Large intestine (tissue), 12 donors: ENCODE measurements around the gene SLC39A11. TPM values are rescaled to one million over a fixed set of nuclear protein-coding genes. Genes with fewer than 3 reads are reported as not detected.

Experiments used
- DNase-seq, 2 donors: peaks; one replicate each; pipeline versions ENCODE4 v3.0.0 to v3.0.0-alpha.2; 2013
- H3K27ac ChIP-seq: one replicate; pipeline ENCODE4 v1.5.1; 2013; ENCODE audit warnings: low read length
- H3K27me3 ChIP-seq: 2 replicates; pipeline ENCODE4 v1.6.1; 2013; ENCODE audit warnings: low read length; ENCODE audit not compliant: control insufficient read depth, insufficient read depth
- H3K36me3 ChIP-seq: 2 replicates; pipeline ENCODE4 v1.6.1; 2013; ENCODE audit warnings: low read length; ENCODE audit not compliant: control insufficient read depth, insufficient read depth
- H3K4me1 ChIP-seq: one replicate; pipeline ENCODE4 v1.6.1; 2013; ENCODE audit warnings: low read length; ENCODE audit not compliant: control insufficient read depth, insufficient read depth
- H3K4me3 ChIP-seq: one replicate; pipeline ENCODE4 v1.5.1; 2013; ENCODE audit warnings: low read length
- H3K9me3 ChIP-seq: one replicate; pipeline ENCODE4 v1.6.1; 2013; ENCODE audit warnings: mild to moderate bottlenecking, low read depth, low read length, moderate library complexity; ENCODE audit not compliant: control insufficient read depth
- WGBS: methylation state at CpG from one replicate; pipeline ENCODE4 v1.1.5; 2013; ENCODE audit warnings: low lambda C conversion rate; ENCODE audit not compliant: insufficient coverage; 5-methylcytosine and 5-hydroxymethylcytosine counted together
- long read RNA-seq, 11 donors: transcript quantifications; one replicate each; lab custom pipeline, GENCODE V29; 2026
- polyA plus RNA-seq: library from polyadenylated mRNA; unstranded; fragments of 120-200 nt; gene quantifications from one replicate; pipeline ENCODE4 v1.2.1, GENCODE V29; 2013

The SLC39A11 gene, protein sequence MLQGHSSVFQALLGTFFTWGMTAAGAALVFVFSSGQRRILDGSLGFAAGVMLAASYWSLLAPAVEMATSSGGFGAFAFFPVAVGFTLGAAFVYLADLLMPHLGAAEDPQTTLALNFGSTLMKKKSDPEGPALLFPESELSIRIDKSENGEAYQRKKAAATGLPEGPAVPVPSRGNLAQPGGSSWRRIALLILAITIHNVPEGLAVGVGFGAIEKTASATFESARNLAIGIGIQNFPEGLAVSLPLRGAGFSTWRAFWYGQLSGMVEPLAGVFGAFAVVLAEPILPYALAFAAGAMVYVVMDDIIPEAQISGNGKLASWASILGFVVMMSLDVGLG
- polyA plus RNA-seq, result 46.2 TPM
- long read RNA-seq, donor 1, partial matches to known transcripts, result 0 of 2 reads
- long read RNA-seq, donor 1, other reads (novel, unspliced or antisense), result 0 of 2 reads
- long read RNA-seq, donor 2, transcript SLC39A11-201 (10 exons, 2,737 nt), result major isoform, 5 of 5 reads
- long read RNA-seq, donor 2, partial matches to known transcripts, result 0 of 5 reads
- long read RNA-seq, donor 2, other reads (novel, unspliced or antisense), result 0 of 5 reads
- long read RNA-seq, donor 3, result 0 reads
- long read RNA-seq, donor 4, partial matches to known transcripts, result 0 of 1 reads
- long read RNA-seq, donor 4, other reads (novel, unspliced or antisense), result 0 of 1 reads
- long read RNA-seq, donor 5, partial matches to known transcripts, result 0 of 2 reads
- long read RNA-seq, donor 5, other reads (novel, unspliced or antisense), result 0 of 2 reads
- long read RNA-seq, donor 6, partial matches to known transcripts, result 0 of 6 reads
- long read RNA-seq, donor 6, other reads (novel, unspliced or antisense), result 0 of 6 reads
- long read RNA-seq, donor 7, partial matches to known transcripts, result 0 of 1 reads
- long read RNA-seq, donor 7, other reads (novel, unspliced or antisense), result 0 of 1 reads
- long read RNA-seq, donor 8, partial matches to known transcripts, result 0 of 4 reads
- long read RNA-seq, donor 8, other reads (novel, unspliced or antisense), result 0 of 4 reads
- long read RNA-seq, donor 9, partial matches to known transcripts, result 0 of 6 reads
- long read RNA-seq, donor 9, other reads (novel, unspliced or antisense), result 0 of 6 reads
- long read RNA-seq, donor 10, transcript SLC39A11-201 (10 exons, 2,737 nt), result major isoform, 7 of 11 reads
- long read RNA-seq, donor 10, partial matches to known transcripts, result 0 of 11 reads
- long read RNA-seq, donor 10, other reads (novel, unspliced or antisense), result 0 of 11 reads
- long read RNA-seq, donor 11, transcript SLC39A11-201 (10 exons, 2,737 nt), result major isoform, 5 of 6 reads
- long read RNA-seq, donor 11, partial matches to known transcripts, result 0 of 6 reads
- long read RNA-seq, donor 11, other reads (novel, unspliced or antisense), result 0 of 6 reads

DNA sequence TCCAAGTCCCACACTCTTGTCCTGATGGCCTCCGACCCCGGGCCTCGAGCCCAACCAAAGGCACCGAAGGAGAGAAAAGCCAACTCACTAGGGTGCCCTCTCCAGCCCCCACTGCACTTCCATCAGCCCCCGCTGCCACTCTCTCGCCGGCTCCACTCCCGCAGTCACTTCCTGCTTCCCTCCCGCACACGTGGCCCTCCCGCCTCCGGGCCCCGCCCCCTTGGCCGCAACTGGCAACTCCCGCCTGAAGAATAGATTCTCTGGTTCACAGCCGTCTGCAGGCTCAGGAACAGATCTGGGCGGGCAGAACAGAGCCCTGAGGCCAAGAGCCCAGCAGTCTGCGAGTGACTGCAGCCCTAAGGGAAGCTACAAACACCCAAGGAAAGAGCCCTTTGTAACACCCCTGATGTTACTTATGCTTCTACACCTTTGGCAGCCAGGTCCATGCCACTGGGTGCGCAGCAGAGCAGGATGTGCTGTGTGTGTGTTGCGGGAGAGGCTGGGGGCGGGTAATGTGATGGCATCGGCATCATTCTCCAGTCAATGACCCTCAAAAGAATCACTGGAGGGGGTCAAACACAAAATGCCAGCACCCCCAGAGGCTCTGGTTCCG is at the start of gene SLC39A11:
Gene SLC39A11 (minus strand): TSS at position 166 of the 613 bp plus-strand sequence. CDS start 3,924 bp downstream, outside the sequence.
- peak within 1 kb of the TSS; percentile 69 for H3K4me3 ChIP-seq
- H3K27ac ChIP-seq, result peak within 1 kb of the TSS; percentile 51
- H3K9me3 ChIP-seq, result no peaks in the 10 kb centered on the region
- 80% methylated on average over 1 of the region's 23 CpGs for WGBS
- peaks cover 4% of the 10 kb centered on the region for H3K4me1 ChIP-seq
- peaks cover 3% of the 10 kb centered on the region for H3K36me3 ChIP-seq
- H3K27me3 ChIP-seq, result peaks cover 4% of the 10 kb centered on the region
- DNase-seq, result peak; percentile 93 to 95

DNA sequence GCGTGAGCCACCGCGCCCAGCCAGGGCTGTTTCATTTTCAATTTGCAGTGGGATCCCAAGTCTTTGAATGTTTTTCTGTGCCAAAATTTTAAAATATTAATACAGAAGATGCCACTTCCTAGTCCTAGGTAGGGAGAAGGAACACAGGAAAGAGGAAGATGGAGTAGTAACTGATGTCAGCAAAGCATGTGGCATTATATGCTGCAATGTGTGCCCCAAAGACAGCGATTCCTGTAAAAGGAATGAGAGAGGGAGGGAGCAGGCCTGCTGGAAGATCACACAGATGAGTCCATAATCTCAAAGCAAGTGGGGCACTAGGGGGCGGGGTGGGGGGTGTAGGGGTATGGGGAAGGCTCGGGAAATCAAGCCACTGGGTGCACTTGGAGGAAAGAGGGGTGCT is 48.9 kb upstream of the SLC39A11 start:
- no CpG with 5 or more reads among the region's 6 CpGs for WGBS
- no peak for DNase-seq
- H3K27ac ChIP-seq, result no peak overlapping the region
- peaks cover 13% of the 10 kb centered on the region for H3K27me3 ChIP-seq
- no peaks in the 10 kb centered on the region for H3K36me3 ChIP-seq
- H3K4me1 ChIP-seq, result no peaks in the 10 kb centered on the region
- H3K9me3 ChIP-seq, result no peaks in the 10 kb centered on the region
- H3K4me3 ChIP-seq, result no peak overlapping the region

DNA sequence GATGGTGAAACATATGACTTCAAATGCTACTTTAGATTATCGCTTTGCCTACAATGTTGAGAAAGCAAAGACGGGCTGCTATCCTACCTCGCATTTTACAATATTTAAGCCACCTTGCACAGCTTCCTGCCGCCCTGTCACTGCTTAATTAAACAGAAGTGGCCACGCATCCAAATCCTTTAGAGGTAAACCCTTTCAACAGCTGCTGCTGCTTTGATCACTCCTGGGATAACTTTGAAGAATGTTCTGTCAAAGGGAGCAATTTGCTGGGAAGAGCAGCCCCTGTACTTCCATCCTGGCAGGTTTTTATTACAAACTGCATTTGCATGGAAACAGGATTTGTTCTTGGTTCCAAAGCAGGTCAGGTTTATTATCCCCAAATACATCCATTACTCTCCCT is 48.1 kb upstream of the SLC39A11 start:
- peaks cover 13% of the 10 kb centered on the region for H3K27me3 ChIP-seq
- DNase-seq, result no peak
- H3K27ac ChIP-seq, result no peak overlapping the region
- WGBS, result no CpG with 5 or more reads among the region's 5 CpGs
- H3K36me3 ChIP-seq, result no peaks in the 10 kb centered on the region
- H3K4me1 ChIP-seq, result no peaks in the 10 kb centered on the region
- no peak overlapping the region for H3K4me3 ChIP-seq
- no peaks in the 10 kb centered on the region for H3K9me3 ChIP-seq

DNA sequence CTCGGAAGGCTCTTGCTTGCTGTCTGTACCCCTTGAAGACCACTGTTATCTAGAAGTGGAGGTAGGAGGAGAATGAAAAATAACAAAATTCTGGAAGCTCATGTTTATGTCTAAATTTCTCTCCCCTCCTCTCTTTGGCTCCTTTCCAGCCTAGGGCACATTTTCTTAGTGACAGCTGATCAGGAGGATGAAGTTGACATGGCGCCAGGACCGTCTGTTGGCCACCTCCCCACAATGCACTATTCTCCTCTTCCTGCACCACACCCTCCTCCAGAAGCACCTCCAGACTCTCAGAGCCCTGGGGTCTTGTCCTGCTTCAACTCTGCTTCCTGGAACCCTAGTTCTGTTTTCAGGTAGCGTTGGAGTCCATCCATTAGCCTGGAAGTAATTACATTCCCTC is 46.8 kb upstream of the SLC39A11 start:
- no CpG with 5 or more reads among the region's 4 CpGs for WGBS
- Histone ChIP-seq H3K9me3 (no peaks in the 10 kb centered on the region), H3K36me3 (no peaks in the 10 kb centered on the region), H3K27ac (no peak overlapping the region), H3K4me3 (no peak overlapping the region), H3K4me1 (no peaks in the 10 kb centered on the region), H3K27me3 (peaks cover 13% of the 10 kb centered on the region)
- no peak for DNase-seq

DNA sequence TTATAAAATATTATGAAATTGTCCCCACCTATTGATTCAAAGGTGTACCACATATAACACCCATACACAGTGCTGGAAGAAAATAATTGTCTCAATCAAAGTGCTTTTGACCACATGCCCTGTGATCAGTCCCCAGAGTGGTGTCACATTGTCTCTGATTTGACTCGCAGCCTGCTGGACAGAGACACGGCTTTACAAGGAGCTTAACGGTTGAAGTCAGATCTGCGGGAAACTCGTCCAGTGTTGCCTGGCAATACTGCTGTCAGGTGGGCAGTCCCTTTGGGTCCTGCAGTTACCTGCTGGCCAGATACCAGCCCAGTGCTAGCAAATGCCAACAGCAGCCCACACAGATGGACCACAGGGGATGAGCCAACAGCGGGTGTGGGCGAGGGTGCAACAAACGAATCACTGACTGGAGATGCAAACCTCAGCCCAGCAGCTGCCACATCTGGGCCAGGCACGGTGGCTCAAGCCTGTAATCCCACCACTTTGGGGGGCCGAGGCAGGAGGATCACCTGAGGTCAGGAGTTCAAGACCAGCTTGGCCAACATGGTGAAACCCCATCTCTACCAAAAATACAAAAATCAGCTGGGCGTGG is 46.2 kb upstream of the SLC39A11 start:
- no peak overlapping the region for H3K4me3 ChIP-seq
- no peak overlapping the region for H3K27ac ChIP-seq
- no peak for DNase-seq
- H3K9me3 ChIP-seq, result no peaks in the 10 kb centered on the region
- H3K27me3 ChIP-seq, result peaks cover 13% of the 10 kb centered on the region
- H3K36me3 ChIP-seq, result no peaks in the 10 kb centered on the region
- WGBS, result no CpG with 5 or more reads among the region's 11 CpGs
- no peaks in the 10 kb centered on the region for H3K4me1 ChIP-seq

DNA sequence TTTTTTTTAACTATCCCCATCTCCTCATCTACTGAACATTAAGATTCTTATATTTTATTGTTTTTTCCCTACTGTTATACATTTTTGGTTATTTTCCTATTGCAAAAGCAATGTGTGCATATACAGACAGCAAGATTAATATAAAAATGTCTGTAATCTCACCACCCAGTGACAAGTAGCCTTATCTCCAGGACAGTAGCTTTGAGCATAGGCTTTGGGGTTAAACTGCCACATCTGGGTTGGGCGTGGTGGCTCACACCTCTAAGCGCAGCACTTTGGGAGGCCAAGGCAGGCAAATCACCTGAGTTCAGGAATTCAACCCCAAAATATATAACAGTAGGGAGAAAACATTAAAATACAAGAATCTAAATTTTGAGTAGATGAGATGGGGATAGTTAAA is 44.9 kb upstream of the SLC39A11 start:
- Histone ChIP-seq H3K4me1 (no peaks in the 10 kb centered on the region), H3K9me3 (no peaks in the 10 kb centered on the region), H3K27me3 (peaks cover 13% of the 10 kb centered on the region), H3K27ac (no peak overlapping the region), H3K36me3 (no peaks in the 10 kb centered on the region), H3K4me3 (no peak overlapping the region)
- whole genome bisulfite sequencing, result no CpG with 5 or more reads among the region's 2 CpGs
- no peak for DNase-seq

DNA sequence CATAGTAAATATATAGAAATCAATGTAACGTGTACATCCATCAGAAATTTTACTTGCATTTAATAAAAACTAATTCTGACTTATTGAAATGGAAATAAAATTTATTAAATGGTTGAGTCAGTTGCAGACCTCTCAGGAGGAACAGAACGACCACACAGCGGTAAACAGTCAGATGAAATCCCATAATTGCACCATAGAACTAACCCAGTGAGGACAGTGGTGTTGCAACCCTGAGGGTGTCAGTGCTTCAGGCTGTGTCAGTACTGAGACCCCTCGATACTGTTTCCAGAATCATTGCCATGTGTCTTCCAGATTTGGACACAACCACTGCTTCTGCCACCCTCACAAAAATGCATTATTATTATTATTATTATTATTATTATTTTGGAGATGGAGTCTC is 43.3 kb upstream of the SLC39A11 start:
- H3K27ac ChIP-seq, result no peak overlapping the region

DNA sequence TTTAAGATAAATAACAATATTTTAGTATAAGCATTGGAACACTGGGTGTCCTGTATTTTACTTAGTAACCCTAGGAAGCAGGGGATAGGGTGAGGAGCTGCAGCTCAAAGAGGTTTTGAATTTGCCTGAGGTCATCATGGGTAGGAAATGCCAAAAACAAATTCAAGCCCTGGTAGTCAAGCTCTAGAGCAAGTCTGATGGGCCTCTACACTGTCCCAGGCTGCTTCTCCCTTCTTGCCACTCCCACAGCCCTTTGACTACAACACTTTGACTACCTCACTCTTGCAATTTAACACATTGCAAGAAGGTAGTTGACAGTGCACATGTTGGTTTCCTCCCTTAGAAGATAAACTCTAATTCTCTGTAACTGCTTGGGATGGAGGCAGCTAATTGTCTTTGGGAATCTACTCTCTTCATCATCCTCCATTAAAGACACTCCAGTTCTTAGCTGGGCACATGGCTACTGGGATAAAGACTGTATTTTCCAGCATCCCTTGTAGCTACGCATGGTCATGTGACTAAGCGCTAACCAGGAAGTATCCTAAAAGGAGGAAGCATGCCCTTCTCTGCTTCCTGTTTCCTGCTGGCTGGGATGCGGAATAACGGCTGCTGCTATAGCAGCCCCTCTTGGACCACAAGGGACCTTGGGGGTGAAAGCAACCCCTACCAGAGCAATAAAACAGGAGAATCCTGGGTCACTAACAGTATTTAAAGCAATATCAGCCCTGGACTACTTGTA is 41.6 kb upstream of the SLC39A11 start:
- DNase-seq, result no peak
- no CpG with 5 or more reads among the region's 4 CpGs for WGBS
- no peaks in the 10 kb centered on the region for H3K4me1 ChIP-seq
- no peaks in the 10 kb centered on the region for H3K9me3 ChIP-seq
- H3K27me3 ChIP-seq, result peaks cover 4% of the 10 kb centered on the region
- no peak overlapping the region for H3K27ac ChIP-seq
- no peaks in the 10 kb centered on the region for H3K36me3 ChIP-seq
- H3K4me3 ChIP-seq, result no peak overlapping the region

More for the DNA sequence above, 43.3 kb upstream of the SLC39A11 start:
- Histone ChIP-seq H3K4me1 (no peaks in the 10 kb centered on the region), H3K4me3 (no peak overlapping the region), H3K36me3 (no peaks in the 10 kb centered on the region), H3K9me3 (no peaks in the 10 kb centered on the region), H3K27me3 (peaks cover 12% of the 10 kb centered on the region)
- WGBS, result 100% methylated on average over 1 of the region's 4 CpGs
- no peak for DNase-seq

DNA sequence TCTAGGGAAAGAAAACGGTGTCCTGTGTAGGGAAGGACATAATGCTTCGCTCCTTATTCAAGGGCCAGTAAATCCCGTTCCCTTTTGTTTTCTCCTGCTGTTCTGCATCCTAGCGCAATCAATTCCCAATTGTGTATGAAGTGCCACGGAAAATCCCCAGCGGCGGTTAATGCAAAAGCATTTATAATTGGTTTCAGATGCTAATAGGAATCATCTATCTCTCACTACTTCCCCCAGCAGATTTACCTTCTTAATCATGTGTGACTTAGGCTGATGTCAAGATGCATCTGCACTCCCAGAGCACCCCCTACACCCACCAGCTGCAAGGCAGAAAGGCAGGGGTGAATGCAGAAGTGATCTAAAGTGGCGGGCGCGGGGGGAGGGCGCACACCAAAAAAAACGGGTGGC is 39.6 kb upstream of the SLC39A11 start:
- WGBS, result 50% methylated on average over 2 of the region's 12 CpGs
- H3K27me3 ChIP-seq, result no peaks in the 10 kb centered on the region
- no peak overlapping the region for H3K4me3 ChIP-seq
- H3K9me3 ChIP-seq, result no peaks in the 10 kb centered on the region
- H3K4me1 ChIP-seq, result no peaks in the 10 kb centered on the region
- no peaks in the 10 kb centered on the region for H3K36me3 ChIP-seq
- no peak for DNase-seq
- no peak overlapping the region for H3K27ac ChIP-seq
